22Rv1 (cell line): ENCODE data around the gene SLC4A1AP.

Source experiments
- H3K27ac ChIP-seq: fragments of 450-650 bp; 2 replicates; pipeline ENCODE4 v1.5.1; 2017
- CTCF ChIP-seq: fragments of 450-650 bp; IDR thresholded peaks from 2 replicates; pipeline ENCODE4 v1.5.1; 2017; ENCODE audit warnings: mild to moderate bottlenecking
- ZFX ChIP-seq: fragments of 450-650 bp; IDR thresholded peaks from 2 replicates; pipeline ENCODE4 v1.6.1; 2017; ENCODE audit warnings: antibody characterized with exemption, borderline replicate concordance

Gene SLC4A1AP

GRCh38 chr2:27737676-27738348 is 74.1 kb downstream of the SLC4A1AP start:
- no peak overlapping the region for H3K27ac ChIP-seq
- no peak for TF ChIP-seq ZFX
- no peak for TF ChIP-seq CTCF

- TF ChIP-seq CTCF (no peak), ZFX (no peak)
- no peak overlapping the region for H3K27ac ChIP-seq
Observed at GRCh38 chr2:27738349-27739057, 74.8 kb downstream of the SLC4A1AP start.

DNA sequence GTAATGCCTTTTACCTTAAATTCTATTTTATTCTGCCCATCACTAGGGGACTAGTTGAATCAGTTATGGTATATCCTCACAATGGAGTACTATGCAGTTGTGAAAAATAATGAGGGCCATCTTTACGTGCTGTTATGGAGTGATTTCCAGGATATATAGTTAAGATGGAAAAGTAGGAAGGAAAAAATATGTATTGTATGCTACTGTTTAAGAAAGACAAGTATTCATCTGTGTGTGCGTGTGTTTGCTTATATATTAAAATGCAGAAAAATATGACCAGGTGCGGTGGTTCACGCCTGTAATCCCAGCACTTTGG is 75.3 kb downstream of the SLC4A1AP start:
- TF ChIP-seq ZFX: no peak
- no peak for TF ChIP-seq CTCF
- no peak overlapping the region for H3K27ac ChIP-seq

- TF ChIP-seq CTCF: no peak
- no peak overlapping the region for H3K27ac ChIP-seq
Observed at GRCh38 chr2:27741673-27742072, 78.0 kb downstream of the SLC4A1AP start.

- H3K27ac ChIP-seq: no peak overlapping the region
- TF ChIP-seq CTCF (no peak), ZFX (no peak)
Observed at GRCh38 chr2:27742571-27742970, 78.9 kb downstream of the SLC4A1AP start.
